NCI-H226 (cell line): ENCODE data around the gene LTO1.

Experiments
- DNase-seq: peaks from one replicate; pipeline ENCODE4 v3.0.0-alpha.2; 2015

The LTO1 gene

GRCh38 chr11:69644071-69644961 is 30.8 kb downstream of the LTO1 start:
- DNase-seq: peak; percentile 91

DNA sequence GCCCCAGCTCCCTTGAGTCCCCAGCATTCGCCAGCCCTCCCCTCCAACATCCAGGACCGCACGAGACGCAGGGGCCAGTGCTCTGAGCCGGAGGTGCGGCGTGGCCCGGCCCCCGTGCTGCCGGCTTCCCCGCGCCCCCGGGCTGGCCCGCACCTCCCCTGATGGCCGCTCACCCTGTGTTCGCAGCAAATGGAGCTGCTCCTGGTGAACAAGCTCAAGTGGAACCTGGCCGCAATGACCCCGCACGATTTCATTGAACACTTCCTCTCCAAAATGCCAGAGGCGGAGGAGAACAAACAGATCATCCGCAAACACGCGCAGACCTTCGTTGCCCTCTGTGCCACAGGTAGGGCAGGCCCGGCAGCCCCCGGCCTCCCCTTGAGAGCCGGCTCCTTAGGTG is 31.5 kb downstream of the LTO1 start:
- DNase-seq: no peak

GRCh38 chr11:69642913-69643632 is 32.1 kb downstream of the LTO1 start:
- peak; percentile 69 for DNase-seq

DNA sequence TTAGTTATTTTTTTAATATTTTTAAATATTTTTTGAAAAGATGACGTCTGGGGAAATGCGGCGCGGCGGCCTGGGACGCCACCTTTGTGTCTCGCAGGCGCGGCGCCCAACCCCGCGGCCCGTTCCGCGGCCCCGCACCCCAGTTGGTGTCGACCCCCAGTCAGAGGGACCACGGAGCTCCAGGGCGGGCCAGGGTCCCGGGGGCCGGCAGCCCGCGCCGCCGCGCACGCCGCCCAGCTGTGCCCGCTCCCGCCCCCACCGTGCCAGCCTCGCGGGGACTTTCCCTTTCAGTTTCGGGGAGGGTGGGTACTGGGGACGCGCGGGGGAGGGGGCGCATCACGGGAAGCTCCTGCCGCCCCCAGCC is 32.6 kb downstream of the LTO1 start:
- DNase-seq: no peak

DNA sequence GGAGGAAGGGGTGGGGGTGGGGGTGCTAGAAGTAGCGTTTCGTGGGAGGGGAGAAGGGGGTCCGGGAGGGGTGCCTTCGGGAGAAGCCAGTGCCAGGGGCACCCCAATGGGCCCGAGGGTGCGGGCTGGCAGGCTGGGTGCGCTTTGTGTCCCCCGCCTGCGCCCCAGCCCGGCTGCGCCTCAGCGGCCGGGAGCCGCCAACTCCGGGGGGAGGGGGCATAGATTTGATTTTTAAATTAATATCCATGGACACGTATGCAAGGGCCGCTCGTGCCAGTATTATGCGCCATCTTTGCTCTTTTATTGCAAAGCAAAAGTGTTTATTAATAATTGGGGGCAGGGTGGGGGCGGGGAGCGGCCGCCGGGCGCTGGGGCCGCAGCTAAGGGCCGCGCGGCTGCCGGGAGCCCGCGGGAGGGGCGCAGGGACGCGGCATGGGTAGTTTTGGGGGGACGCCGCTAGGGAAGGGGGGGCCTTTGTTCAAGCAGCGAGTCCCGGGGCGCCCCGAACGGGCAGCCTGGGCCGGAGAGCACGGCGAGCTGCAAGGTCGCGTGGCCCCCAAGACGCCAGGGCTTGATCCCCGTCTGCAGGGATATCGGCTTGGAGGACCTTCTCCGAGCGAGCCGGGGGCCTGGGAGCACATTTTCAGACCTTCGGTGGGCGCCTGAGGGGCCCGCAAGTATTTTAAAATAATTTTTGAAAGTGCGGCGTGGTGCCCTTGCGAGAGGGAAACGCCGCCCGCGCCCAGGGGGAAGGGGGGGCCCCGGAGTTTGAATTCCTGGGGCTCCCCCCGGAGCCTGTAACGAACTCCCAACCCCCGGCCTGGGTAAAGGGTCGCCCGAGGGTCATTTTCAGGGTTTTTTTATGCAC is 33.2 kb downstream of the LTO1 start:
- DNase-seq: no peak

- peak; percentile 86 for DNase-seq
Observed at GRCh38 chr11:69640995-69641581, 34.1 kb downstream of the LTO1 start, which contains the start of gene CCND1. Gene CCND1, plus strand, starts transcription at chr11:69641156. Its CDS starts 158 bp downstream, at chr11:69641314.

GRCh38 chr11:69640260-69640994 is 34.7 kb downstream of the LTO1 start:
- DNase-seq: peak; percentile 21

- no peak for DNase-seq
Observed at GRCh38 chr11:69639831-69640230, 35.3 kb downstream of the LTO1 start.

GRCh38 chr11:69638941-69639681 is 36.0 kb downstream of the LTO1 start:
- peak; percentile 96 for DNase-seq

DNA sequence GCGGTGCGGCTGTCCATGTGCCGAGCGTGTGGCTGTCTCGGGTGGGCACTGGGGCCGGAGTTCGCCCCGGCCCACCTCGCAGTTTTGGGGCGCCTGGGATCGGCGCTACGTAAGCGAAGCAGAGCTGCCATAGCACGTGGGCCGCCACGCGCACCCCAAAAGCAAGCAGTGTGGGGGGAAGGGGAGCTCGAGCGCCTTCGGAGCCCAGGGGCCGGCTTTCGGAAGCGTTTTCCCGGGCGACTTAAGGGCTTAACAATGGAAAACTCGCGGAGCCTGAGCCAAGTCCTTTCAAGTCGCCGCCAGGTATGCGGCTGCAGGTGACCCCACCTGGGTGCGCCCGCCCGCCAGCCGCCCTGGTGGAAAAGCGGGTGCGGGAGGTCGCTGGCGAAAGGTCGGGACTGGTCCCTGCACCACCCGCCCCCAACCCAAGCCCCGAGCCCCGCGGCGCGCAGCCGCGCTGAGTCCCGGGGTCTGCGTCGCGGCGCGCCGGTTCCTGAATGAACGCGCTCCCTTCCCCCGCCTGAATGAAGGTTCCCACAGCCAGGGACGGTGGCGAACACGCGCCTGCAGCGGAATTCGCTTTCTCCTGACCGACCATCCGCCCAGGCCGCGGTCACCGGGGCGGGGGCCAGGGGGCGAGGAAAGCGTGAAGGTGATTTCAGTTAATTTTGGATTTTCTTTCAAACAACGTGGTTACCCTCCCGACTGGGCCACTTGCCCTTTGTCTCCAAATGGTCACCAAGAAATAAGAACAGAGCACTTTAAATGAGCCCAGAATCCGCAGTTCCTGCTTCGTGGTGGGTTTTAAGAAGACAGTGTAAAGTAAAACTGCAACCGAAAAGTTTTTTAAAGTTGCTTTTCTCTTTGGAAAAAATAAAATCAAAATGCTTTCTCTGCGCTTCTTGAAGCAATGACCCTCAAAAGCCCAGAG is 36.9 kb downstream of the LTO1 start:
- DNase-seq: peak; percentile 16

- no peak for DNase-seq
Observed at GRCh38 chr11:69637198-69637940, 37.8 kb downstream of the LTO1 start.

DNA sequence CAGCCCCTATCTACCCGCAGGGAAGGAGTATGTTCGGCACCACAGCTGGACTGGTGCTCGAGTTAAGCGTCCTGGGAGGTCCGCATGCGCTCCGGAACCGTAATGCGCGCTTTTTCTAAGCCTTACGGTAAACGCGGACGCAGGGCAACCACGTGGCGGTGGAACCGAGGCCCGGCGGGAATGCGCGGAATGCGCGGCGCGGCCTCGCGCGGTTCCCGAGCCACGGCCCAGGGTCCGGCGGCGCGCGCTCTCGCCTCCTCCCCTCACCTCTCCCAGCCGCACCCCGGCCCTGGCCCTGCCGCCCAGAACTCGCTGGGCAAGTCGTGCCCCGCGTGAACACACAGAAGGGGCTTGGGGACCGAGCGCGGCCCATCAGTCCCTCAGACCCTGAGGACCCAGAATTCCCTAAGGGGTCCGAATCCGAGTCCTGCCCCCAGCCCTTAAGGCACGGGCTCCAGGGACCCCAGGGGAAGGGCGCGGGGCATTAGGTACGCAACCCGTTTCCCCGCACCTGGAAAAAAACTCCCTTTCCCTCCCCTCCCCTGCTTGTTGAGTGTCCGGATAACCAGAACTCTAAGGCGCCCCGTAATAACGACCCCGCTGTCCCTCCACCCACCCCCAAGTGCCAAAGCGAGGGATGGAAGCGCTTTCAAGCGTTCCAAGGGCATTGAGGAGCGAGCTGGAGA is 38.5 kb downstream of the LTO1 start:
- peak; percentile 92 for DNase-seq

GRCh38 chr11:69635804-69636511 is 39.2 kb downstream of the LTO1 start:
- DNase-seq: no peak

DNA sequence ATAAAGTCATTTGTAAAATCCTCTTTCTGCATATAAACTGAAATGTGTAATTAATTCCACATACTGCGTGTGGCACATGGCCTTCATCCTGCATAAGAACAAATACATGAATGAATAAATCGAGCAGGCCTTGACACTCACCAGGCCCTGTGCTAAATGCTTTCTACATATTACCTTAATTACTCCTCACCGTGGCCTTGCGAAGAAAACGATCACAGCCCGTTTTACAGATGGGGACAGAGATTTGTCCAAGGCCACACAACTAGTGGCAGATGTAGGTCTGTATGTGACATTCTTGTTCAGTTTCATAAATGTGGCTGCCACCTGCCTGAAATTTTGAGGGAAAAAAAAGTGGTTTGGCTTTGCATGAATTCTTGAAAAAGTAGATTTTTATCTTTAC is 40.0 kb downstream of the LTO1 start:
- DNase-seq: no peak

- DNase-seq: no peak
Observed at GRCh38 chr11:69634590-69634989, 40.6 kb downstream of the LTO1 start.

GRCh38 chr11:69634069-69634468 is 41.1 kb downstream of the LTO1 start:
- no peak for DNase-seq

- DNase-seq: no peak
Observed at GRCh38 chr11:69632900-69633299, 42.3 kb downstream of the LTO1 start.

DNA sequence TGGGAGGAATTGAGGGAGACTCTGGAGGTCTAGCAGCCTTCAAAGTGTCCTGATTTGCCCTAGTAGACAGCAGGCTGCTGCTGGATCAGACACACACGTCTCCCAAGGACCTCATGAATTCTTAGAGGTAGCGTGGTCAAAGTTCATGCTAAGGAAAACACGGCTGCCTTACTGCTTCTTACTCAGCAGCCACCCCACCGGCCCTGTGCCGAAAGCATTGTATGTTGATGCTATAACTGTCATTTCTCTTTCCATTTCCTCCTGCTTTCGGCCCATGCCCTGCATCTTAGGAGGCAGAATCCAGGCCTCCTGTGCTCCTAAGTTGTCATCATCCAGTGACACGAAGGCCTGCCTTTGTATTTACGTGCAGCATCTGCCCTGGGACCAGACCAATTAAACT is 44.7 kb downstream of the LTO1 start:
- DNase-seq: no peak
